ENCODE measurements around the gene CERS6.

CERS6 gene

GRCh38 chr2:168555283-168555682 is 99.2 kb downstream of the CERS6 start:
- H3K36me3 ChIP-seq (ENCODE audit: control insufficient read depth, insufficient read depth, low read length), result no peaks in the 10 kb centered on the region
- H3K4me3 ChIP-seq (ENCODE audit: low read depth, low read length), result no peak overlapping the region
- no peak overlapping the region for H3K4me2 ChIP-seq (ENCODE audit: low read length)
- TF ChIP-seq CTCF (IDR thresholded peaks at IDR 0.05), result no peak
- H3K27ac ChIP-seq, result no peak overlapping the region
- no peak overlapping the region for H2AFZ ChIP-seq
- no peak overlapping the region for H3K9ac ChIP-seq
- H3K4me1 ChIP-seq, result no peaks in the 10 kb centered on the region
- H3K27me3 ChIP-seq (ENCODE audit: control insufficient read depth, insufficient read depth, low read length), result no peaks in the 10 kb centered on the region
- no peaks in the 10 kb centered on the region for H3K79me2 ChIP-seq
- no peaks in the 10 kb centered on the region for H3K9me3 ChIP-seq (ENCODE audit: control insufficient read depth, low read length)

DNA sequence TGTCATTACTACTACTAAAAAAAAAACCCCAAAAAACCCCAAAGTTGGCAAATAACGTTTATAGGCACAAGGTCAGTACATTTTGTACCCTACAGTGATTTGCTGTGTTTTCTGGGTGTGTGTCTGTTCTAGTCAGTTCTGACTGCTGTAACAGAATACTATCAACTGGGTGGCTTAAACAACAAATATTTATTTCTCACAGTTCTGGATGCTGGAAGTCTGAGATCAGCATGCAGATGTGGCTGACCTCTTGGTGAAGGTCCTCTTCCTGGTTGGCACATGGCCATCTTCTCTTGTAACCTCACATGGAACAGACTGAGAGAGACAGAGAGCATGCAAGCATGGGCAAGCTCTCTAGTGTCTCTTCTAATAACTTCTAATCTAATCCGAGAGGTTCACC is 103.1 kb downstream of the CERS6 start:
- no peaks in the 10 kb centered on the region for H3K79me2 ChIP-seq
- no peaks in the 10 kb centered on the region for H3K4me1 ChIP-seq
- H3K36me3 ChIP-seq (ENCODE audit: control insufficient read depth, insufficient read depth, low read length), result no peaks in the 10 kb centered on the region
- no peak overlapping the region for H2AFZ ChIP-seq
- H3K27me3 ChIP-seq (ENCODE audit: control insufficient read depth, insufficient read depth, low read length), result no peaks in the 10 kb centered on the region
- H3K9ac ChIP-seq, result no peak overlapping the region
- H3K27ac ChIP-seq, result no peak overlapping the region
- H3K9me3 ChIP-seq (ENCODE audit: control insufficient read depth, low read length), result no peaks in the 10 kb centered on the region
- no peak overlapping the region for H3K4me3 ChIP-seq (ENCODE audit: low read depth, low read length)
- H3K4me2 ChIP-seq (ENCODE audit: low read length), result no peak overlapping the region
- TF ChIP-seq CTCF (IDR thresholded peaks at IDR 0.05), result no peak

GRCh38 chr2:168560817-168561499 is 104.9 kb downstream of the CERS6 start:
- H3K27ac ChIP-seq, result no peak overlapping the region
- no peak for TF ChIP-seq CTCF (IDR thresholded peaks at IDR 0.05)
- no peak overlapping the region for H3K9ac ChIP-seq
- no peaks in the 10 kb centered on the region for H3K4me1 ChIP-seq
- H3K36me3 ChIP-seq (ENCODE audit: control insufficient read depth, insufficient read depth, low read length), result no peaks in the 10 kb centered on the region
- H3K4me3 ChIP-seq (ENCODE audit: low read depth, low read length), result no peak overlapping the region
- no peaks in the 10 kb centered on the region for H3K27me3 ChIP-seq (ENCODE audit: control insufficient read depth, insufficient read depth, low read length)
- no peak overlapping the region for H3K4me2 ChIP-seq (ENCODE audit: low read length)
- no peaks in the 10 kb centered on the region for H3K79me2 ChIP-seq
- no peak overlapping the region for H2AFZ ChIP-seq
- no peaks in the 10 kb centered on the region for H3K9me3 ChIP-seq (ENCODE audit: control insufficient read depth, low read length)

DNA sequence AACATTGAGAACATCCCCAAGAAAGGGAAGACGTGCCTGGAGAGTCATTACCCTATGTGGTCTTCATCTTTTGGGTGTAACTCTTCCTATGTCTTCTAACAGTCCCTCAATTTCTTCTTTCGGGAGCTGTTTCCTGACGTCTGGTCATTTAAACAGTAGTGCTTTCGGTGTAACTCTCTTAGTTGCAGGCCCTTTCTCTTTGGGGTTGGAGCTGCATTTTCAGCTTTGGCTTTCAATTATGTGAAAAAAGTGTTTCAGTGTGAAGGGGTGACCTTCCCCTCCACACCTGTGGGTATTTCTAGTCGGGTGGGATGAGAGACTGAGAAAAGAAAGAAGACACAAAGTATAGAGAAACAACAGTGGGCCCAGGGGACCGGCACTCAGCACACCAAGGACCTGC is 105.9 kb downstream of the CERS6 start:
- H3K9me3 ChIP-seq (ENCODE audit: control insufficient read depth, low read length), result no peaks in the 10 kb centered on the region

More for the DNA sequence above, 105.9 kb downstream of the CERS6 start:
- H3K4me3 ChIP-seq (ENCODE audit: low read depth, low read length), result no peak overlapping the region
- no peaks in the 10 kb centered on the region for H3K36me3 ChIP-seq (ENCODE audit: control insufficient read depth, insufficient read depth, low read length)
- H3K27me3 ChIP-seq (ENCODE audit: control insufficient read depth, insufficient read depth, low read length), result no peaks in the 10 kb centered on the region
- H3K9ac ChIP-seq, result no peak overlapping the region
- H3K27ac ChIP-seq, result no peak overlapping the region
- no peaks in the 10 kb centered on the region for H3K79me2 ChIP-seq
- H3K4me2 ChIP-seq (ENCODE audit: low read length), result no peak overlapping the region
- TF ChIP-seq CTCF (IDR thresholded peaks at IDR 0.05), result no peak
- H2AFZ ChIP-seq, result no peak overlapping the region
- no peaks in the 10 kb centered on the region for H3K4me1 ChIP-seq

Measured in parathyroid adenoma (tissue), 2 donors.